IPS-NIHi11 (cell line): ENCODE data around the gene XPR1.

Source experiments
- DNase-seq: peaks from one replicate; pipeline ENCODE4 v3.0.0; 2012; ENCODE audit warnings: mixed read lengths, low spot score

XPR1 gene

GRCh38 chr1:180932378-180932777 is 300.6 kb downstream of the XPR1 start:
- no peak for DNase-seq

- DNase-seq = no peak
These were observed 301.3 kb downstream of the XPR1 start for GRCh38 chr1:180933141-180933540.

GRCh38 chr1:180934563-180934962 is 302.7 kb downstream of the XPR1 start:
- no peak for DNase-seq

- DNase-seq = peak; percentile 77
These were observed 303.7 kb downstream of the XPR1 start for GRCh38 chr1:180935326-180936109.

- DNase-seq = no peak
These were observed 304.5 kb downstream of the XPR1 start for GRCh38 chr1:180936110-180937011.

DNA sequence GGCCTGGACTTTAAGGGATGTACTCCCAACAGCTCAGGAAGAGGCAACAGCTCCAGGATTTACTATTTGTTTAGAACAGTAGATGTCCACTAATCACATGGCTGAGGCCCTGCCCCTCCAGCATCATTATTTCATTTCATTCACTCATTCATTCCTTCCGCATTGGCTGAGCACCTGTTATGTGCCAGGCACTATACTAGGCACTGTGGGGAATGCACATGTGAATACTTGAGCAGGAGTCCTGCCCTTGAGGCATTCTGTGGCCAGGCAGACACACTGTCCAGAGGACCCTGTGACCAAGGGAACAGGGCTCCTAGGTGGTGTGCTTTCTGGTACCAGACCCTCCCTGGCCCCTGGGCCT is 305.2 kb downstream of the XPR1 start:
- no peak for DNase-seq

- DNase-seq = no peak
These were observed 305.9 kb downstream of the XPR1 start for GRCh38 chr1:180937624-180938225.

DNA sequence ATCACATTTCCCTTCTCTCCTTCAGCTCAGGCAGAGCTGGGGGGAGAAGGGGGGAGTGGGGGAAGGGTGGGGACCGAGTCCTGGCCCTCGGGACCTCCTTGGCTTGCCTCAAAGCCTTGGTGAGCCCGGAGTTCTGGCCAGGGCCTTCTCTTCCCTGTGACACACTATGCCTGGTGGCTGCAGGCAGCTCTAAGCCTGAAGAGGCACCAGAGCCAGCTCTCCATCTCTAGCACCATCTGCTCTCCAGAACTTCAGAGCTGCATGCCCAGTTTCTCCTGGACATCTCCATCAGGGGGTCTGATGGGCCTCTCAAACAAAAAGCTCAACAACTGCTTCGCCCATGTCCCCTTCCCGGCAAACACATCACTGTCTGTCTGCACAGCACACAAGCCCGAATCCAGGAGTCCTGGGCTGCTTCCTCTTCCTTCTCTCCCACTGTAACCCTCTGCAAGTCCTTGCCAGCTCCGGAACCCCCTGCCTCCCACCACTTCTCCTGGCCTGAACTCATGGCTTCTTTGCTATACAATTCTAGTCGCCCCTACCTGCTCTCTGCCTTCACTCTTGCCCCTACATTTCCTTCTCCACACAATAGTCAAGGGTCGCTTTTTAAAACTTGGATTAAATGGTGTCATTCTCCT is 307.4 kb downstream of the XPR1 start:
- no peak for DNase-seq

GRCh38 chr1:180939711-180940103 is 307.9 kb downstream of the XPR1 start:
- DNase-seq = no peak
